Measurements from ENCODE around the gene TRPV4.

Gene TRPV4

DNA sequence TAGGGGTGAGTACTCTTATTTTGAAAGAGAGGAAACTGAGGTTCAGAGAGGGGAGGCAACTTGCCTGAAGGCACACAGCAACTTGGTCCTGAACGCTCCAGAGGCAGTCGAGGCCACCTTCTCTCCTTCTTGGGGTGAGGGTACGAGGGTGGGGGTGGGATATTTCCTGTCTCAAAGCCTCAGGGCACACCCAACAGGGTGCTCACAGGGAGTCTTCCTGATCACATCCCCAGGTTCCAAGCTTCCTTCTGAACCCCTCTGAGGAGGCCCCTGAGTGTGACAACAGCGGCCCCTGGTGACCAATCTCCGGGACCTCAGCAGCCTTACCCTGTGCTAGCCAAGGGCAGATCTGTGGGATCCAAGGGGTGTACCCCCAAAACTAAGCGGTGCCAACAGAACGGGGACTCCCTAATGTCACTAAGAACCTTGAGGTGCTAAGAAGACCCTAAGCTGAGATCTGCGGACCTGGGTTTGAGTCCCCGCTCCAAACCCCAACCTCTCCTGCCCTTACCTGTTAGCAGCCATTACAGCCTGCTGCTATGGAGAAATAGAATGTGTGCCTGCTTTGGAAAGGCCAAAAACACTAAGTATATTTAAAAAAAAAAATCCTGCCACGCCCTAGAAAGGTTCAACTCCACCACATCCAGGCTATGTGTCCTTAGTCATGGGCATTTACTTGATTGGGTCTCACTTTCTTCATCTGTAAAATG, 57.9 kb downstream of the TRPV4 start:
- DNase-seq: peak; percentile 55

DNA sequence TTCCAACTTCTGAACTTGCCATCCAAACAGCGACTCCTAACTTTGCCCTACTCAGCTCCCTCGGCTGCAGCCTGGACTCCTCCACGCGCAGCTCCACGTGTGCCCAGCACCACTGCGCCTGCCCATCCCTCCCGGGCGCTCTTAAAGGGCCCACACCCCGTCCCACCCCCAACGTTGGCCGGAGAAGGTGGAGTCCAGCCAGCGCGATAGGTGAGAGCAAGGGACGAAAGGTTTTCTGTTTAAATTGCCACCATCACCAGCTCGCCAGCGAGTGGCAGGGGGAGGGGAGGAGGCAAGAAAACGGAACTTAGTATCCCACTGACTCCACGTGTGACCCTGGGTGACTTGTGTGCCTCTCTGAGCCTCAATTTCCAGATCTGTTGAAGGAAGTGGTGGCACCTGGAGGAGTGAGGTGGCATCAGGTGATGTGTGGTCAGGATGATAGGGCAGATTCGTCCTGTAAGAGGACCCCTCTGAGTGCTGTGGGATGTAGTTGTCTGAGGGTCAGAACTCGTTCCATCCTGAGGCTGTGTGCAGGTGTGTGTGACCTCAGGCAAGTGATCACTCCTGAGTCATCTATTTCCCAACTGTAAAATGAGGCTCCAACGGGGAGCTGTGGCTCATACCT, 59.7 kb downstream of the TRPV4 start:
- no peak for DNase-seq

DNA sequence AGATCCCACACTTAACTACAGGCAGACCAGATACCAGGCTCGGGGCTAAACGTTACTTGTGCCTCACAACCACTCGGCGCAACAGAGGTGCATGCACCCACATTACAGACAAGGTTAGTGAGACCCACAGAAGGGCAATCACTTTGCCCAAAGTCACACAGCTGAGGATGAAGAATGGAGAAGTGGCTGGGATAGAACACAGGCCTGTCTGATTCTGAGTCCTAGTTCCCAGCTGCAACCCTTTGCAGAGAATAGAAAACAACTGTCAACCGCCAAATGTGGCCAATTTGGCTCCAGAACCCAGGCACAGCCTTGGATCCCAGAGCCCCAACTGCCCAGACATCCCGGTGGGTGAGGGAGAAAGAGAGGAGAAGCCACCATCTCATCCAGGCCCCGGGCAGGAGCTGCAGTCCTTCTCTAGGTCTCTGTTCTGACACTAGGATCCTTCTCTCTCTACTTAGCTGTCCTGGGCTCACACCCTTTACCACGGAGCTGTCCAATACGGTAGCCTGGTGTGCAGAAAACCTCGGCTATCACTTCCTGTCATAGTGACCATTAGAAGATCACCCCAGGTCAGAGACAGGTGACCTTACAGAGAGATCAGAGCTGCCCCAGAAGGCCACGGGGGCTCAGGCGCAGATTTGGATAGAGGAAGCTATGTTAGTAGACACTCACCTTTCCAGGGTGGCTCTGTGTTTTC, 60.4 kb downstream of the TRPV4 start:
- no peak for DNase-seq

DNA sequence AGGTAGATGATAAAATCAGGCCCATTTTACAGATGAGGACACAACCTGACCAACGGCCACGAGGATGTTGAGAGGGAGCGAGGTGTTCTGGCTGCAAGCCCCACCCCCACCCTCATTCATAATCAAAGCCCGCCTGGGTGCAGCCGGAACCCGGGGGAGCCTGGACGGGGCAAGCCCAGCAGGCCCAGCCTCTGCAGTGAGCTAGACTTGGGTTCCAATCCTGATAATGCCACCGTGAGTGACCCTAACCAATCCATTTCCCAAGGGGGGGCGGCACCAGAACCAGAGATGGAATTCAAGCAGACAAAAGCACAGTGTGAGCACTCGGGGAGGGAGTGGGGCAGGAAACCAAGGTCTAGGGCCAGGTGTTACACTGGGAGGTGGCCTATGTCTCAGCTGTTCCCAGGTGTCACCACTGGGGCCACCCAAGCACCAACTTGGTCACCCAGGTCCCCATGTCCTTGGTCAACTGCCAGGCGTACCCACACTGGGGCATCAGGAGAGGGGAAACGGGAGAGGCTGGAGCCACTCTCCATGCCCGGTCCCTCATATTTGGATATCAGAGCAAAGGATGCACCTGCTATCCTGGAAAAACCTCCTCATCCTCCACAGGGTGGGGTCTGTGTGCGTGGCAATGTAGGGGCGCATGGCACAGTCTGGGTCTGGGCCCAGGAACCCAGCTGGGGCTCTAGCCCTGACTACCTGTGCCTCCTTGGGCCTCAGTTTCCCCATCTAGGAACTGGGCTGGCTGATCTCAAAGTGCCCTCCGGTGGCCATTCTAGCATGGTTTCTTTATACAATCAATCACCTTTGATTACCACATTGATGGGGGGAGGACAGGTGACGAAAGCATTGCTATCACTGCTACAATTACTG, 61.2 kb downstream of the TRPV4 start:
- DNase-seq: no peak

DNA sequence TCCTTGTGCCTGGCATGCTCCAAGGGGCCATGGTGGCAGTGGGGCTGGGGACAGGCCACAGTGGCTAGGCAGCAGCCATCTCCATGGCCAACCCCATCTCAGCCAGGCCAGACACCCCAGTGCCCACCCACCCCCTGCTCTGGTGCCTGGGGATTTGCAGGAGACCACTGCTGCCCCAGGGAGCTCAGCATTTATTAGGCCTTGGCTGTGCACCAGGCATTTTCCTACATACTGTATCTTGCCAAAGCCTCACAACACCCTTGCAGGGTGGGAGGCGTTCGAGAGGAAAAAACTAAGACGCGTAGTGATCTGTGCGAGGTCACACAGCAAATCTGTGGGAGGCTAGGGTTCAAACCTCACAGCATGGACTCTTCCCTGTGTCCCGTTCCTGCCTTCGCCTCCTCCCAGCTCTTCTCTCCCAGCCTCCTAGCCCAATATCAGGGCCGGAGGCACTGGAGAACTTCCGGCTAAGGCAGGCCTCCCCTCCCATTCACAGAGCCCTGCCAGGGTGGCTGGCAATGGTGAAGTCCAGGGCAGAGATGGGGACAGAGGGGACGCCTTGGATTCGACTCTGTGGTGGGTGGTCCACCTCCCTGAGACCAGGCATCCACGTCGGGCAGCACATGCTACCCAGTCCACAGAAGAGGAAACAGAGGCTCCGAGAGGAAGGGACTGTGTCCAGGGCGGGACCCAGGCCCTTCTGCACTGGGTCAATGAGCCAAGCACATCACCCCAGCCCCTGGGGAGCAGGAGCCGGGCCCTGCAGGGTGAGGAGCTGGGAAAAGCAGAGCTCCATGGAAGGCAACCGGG, 62.1 kb downstream of the TRPV4 start:
- DNase-seq: no peak

DNA sequence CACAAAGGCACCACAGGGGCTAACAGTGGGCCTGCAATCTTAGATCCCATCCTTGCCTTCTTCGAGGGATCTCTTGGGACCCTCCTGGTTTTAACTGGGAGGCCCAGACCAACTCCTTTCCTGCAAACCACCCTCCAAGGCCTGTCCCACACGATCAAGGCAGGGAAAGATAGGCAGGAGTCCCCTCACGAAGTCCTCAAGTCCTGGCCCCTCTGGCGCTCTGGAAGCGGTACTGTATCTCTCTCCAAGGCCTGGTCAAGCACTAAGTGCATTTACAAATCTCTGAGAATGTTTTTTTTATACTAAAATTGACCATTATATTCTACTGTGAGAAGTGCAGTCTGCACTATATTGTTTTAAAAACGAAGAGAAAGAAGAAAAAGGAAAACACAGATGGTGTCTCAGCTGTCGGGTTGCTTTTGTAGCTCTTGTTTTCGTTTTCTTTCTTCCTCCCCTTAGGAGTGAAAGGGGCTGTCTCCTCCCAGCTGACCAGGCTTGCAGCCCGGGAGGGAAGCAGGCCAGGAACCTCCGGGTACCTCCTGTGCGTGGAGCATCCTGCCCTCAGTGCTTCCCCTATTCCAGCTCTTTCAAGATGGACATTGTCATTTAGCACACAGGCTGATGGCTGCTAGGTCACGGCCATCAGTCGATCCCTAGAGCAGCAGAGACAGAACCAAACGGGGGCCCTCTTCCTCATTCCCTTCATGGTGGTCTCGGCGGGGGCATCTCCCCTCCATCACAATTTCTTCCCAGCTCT, 62.9 kb downstream of the TRPV4 start:
- no peak for DNase-seq

DNA sequence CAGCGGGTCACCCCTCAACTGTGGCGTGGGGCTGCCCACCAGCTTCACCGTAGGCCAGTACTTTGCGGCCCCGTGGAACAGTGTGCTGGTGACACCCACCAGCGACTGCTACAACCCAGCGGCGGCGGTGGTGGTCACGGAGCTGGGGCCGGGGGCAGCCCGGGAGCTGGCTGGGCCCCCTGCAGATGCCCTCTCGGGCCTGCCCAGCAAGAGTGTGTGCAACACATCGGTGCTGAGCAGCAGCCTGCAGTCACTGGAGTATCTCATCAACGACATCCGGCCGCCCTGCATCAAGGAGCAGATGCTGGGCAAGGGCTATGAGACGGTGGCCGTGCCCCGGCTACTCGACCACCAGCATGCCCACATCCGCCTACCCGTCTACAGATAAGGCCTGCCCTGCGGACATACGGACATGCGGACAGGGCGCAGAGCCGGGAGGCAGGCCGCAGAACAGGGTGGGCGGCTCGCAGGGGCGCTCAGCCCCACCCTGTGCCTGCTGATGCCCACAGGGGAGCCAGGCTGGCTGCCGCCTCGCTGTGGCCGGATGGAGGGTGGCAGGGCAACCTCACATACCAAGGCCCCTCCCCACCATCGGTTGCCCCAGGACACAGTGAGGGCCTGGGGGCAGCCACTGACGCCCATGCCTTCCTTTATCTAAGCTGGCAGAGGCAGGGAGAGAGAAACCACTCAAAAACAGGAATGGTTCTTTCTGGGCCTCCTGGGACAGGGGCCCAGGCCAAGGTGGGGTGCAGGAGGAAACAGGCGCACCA, 64.1 kb downstream of the TRPV4 start:
- DNase-seq: no peak

DNA sequence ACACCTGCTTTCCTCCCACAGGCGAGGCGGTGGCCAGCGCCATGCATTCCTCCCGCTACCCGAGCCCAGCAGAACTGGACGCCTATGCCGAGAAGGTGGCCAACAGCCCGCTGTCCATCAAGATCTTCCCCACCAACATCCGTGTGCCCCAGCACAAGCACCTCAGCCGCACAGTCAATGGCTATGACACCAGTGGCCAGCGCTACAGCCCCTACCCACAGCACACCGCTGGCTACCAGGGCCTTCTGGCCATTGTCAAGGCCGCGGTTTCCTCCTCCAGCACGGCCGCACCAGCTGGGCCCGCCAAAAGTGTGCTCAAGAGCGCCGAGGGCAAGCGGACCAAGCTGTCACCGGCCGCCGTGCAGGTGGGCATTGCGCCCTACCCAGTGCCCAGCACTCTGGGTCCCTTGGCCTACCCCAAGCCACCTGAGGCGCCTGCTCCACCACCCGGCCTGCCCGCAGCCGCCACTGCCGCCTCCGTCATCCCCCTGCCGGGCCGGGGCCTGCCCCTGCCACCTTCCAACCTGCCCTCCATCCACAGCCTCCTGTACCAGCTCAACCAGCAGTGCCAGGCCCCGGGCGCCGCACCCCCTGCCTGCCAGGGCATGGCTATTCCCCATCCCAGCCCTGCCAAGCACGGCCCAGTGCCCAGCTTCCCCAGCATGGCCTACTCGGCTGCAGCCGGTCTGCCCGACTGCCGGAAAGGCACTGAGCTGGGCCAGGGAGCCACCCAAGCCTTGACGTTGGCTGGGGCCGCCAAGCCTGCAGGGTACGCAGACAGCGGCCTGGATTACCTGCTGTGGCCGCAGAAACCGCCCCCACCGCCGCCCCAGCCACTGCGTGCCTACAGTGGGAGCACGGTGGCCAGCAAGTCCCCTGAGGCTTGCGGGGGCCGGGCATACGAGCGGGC, 65.0 kb downstream of the TRPV4 start:
- DNase-seq: no peak

DNA sequence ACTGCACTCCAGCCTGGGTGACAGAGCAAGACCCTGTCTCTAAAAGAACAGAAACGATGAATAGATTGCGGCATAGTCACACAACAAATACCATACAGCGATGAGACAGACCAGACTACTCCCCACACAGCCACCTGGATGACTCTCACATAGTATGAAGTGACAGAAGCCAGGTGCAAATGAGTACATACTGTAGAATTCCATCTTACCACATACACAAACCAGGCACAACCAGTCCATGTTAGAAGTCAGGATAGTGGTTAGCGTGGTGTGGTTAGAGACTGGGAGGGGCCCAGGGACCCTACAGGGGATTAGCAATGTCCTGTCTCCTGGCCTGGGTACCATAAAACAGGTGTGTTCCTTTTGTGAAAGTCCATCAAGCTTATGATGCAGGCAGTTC, 65.7 kb downstream of the TRPV4 start:
- DNase-seq: no peak

DNA sequence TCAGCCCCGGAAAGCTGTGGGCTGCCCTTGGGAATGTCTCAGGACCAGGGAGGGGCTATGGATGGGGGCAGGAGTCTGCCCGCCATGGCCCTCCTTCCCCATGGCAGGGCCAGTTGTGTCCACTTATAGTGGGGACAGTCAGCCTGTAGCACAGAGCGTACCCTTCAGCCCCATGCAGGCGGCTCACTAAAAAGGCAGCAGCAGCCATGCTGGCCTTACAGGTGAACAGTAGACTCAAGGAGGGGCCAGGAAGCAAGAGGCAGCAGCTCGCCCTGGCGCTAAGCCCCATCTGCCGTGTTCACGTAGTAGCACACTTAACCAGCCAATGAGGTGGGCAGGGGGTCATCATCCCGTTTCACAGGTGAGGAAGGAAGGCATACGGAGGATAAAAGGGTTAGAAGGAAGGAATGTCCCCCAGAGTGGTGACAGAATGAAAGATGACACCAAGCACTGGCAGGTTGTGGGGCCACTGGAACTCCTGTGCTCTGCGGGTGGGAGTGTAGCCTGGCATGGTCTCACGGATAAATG, 66.9 kb downstream of the TRPV4 start:
- no peak for DNase-seq

DNA sequence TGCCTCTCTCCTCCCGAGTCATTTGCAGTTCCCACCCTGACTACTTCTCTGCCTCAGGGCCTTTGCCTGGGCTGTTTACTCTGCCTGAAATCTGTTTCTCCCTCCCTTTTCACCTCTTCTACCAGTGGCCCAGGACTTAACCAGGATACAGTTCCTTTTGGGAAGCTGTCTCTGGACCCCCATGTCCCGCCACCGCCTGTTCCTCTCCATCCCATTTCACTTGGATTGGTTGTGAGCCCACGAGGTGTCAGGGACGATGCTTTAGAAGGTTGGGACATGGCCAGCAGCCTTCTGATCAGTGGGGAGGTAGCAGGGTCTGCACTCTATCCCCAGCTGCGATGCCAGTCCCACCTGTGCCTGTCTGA, 67.8 kb downstream of the TRPV4 start:
- no peak for DNase-seq

DNA sequence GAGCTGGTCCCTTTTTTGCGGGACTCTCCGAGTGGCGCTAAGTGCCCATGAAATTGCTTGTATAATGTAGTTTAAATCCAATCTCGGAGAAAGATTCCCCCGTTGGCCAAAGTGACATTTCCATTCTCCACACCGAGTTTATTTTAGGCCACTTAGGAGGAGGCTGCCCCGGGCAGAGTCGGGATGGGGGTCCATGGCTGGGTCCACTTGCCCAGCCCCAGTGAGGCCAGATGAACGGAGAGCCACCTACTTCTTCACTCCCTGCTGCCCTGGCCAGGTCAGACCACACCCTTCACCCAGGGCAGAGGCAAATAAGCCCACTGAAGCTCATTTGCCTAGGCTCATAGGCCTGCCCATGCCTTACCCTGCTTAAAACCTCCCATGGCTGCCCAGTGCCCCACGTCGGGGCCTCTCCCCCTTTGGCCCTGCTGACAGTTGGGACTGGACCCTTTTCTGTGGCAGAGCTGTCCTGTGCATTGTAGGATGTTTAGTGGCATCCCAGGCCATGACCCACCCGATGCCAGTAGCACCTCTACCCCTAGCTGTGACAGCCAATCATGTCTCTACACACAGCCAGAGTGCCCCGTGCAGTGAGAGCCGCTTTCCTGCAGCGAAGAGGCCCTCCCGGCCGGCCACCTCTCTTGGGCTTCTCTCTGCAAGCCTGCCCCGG, 68.3 kb downstream of the TRPV4 start:
- no peak for DNase-seq

DNA sequence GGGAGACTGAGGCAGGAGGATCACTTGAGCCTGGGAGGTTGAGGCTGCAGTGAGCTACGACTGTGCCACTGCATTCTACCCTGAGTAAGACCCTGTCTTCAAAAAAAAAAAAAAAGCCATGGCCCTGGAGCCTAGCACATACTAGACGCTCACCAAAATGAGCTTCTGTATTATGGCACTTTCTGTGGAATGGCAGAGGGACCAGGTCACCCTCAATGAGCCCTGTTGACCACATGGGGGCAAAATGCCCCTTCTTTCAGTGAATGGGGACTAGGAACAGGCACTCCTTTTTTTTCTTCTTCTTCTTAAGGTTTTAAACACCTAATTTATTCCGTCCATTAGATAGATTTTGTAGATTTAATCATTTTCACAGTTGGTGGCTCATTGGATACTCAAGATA, 69.1 kb downstream of the TRPV4 start:
- no peak for DNase-seq

DNA sequence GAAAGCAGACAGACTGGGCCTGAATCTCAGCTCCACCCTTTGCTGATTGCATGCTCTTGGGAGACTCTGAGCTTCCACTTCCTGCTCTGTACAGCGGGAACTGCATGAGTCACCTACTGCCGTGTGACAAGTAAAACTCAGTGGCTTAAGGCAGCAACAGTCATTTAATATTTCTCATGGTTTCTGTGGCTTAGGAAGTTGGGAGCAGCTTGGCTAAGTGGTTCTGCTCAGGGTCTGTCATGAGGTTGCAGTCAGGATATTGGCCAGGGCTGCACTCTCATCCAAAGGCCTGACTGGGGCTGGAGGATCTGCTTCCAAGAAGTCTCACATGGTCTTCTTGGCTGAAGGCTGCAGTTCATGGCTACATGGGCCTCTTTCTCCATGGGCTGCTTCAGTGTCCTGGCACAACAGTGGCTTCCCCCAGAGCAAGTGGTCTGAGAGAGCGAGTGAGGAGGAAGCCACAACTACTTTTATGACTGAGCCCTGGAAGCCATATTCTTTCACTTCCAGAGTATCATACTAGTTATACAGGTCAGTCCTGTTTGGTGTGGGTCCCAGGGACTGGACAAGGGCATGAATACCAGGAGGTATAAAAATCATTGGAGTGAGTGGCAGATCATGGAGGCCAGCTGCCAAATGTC, 69.9 kb downstream of the TRPV4 start:
- DNase-seq: no peak

DNA sequence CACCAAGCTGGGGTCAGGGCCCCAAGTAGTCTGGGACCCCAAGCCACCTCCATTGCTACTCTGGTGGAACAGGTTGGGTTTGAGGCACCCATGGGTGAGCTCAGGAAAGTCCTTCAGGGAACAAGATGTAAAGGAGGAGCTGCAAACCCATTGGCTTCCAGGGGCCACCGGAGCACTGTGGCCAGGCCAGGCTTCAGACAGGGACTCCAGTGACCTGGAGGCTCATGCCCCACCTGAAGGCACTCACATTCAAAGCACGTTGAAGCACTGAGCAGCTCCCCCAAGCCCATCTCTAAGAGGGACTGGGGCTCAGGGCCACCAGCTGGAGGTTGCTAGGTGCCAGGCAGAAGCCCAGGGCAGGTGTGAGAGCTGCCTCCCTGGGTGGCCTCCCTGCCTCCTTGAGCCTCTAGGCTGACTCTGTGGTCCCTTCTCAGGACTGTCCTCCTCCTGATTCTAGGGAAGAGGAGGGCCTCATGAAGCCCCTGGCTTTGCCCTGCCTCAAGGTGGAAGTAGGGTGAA, 70.5 kb downstream of the TRPV4 start:
- DNase-seq: no peak

DNA sequence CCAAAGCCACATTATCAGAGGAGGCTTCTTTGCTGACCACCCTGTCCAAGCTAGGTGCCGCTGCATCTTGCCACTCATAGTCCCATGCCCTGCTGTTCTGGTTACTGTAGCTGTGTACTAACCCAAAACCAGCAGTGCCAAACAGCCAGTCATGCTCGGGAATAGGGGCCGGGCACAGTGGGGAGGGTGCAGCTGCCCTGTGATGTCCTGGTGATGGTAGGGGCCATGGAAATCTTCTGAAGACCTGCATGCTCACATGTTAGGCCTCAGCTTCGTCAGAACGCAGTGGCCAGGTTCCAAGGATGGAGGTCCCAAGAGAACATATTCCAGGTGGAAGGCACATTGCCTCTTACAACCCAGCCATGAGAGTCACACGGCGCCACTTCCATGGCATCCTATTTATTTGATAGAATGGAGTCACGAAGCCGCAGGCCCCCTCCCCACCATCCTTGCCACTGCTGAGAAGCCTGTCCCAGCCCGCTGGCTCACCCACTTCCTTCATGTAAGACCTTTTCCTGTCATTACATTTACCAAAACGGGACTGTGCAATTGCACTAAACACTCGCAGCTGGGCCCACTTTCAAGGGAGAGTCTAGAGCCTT, 71.0 kb downstream of the TRPV4 start:
- DNase-seq: no peak

All from CD4-positive, alpha-beta T cell treated with Interleukin-4 for 4 hours (primary cell).